Thoracic aorta endothelial cell (primary cell): ENCODE results near the gene MCEE. TPM values are rescaled to one million over a fixed set of nuclear protein-coding genes. Genes with fewer than 3 reads are reported as not detected.

Source experiments
- small RNA-seq: library from RNA; depleted of rRNA; stranded (forward); fragments of <200 nt; gene quantifications from one replicate; pipeline ENCODE3, GENCODE V24; 2012
- total RNA-seq: library from RNA; depleted of rRNA; stranded (reverse); fragments of >200 nt; gene quantifications from 2 replicates; pipeline ENCODE4 v1.2.3, GENCODE V29; 2012

Gene MCEE
- 8.4 and 9.2 TPM in 2 replicates for total RNA-seq

GRCh38 chr2:71130152-71130904 is at the start of gene MCEE, which contains the start of gene MPHOSPH10:
TSS of gene MCEE (minus strand) at chr2:71130229. CDS start at chr2:71130219, 10 bp downstream.
TSS of gene MPHOSPH10 (plus strand) at chr2:71130634. CDS start at chr2:71130666, 32 bp downstream.

GRCh38 chr2:71068218-71069035 is 61.6 kb downstream of the MCEE start, which contains the start of gene NAGK:
TSS of gene NAGK (plus strand) at chr2:71068648. CDS start at chr2:71068684, 36 bp downstream.

Small RNA genes within 50 kb of the gene (small RNA-seq; reads per million reads assigned to genes)
- not detected for gene AC007881.1

Other genes with a start within 250 kb of the MCEE start
- gene VAX2, start 229.7 kb downstream of the MCEE start, total RNA-seq: 0.40 and 0.72 TPM in 2 replicates
- gene ATP6V1B1, start 194.3 kb downstream of the MCEE start, total RNA-seq: 0.07 TPM in 1 of 2 replicates, not detected in the other
- gene ANKRD53, start 151.6 kb downstream of the MCEE start, total RNA-seq: 0.13 and 0.50 TPM in 2 replicates
- gene TEX261, start 135.4 kb downstream of the MCEE start, total RNA-seq: 43.4 and 56.5 TPM in 2 replicates
- 36.5 and 44.3 TPM in 2 replicates for gene NAGK, start 61.6 kb downstream of the MCEE start, total RNA-seq
- 28.6 and 41.6 TPM in 2 replicates for gene MPHOSPH10, start 405 bp upstream of the MCEE start, total RNA-seq
- 0.53 and 1.2 TPM in 2 replicates for gene PAIP2B, start 96.9 kb upstream of the MCEE start, total RNA-seq
- 170 and 172 TPM in 2 replicates for gene ZNF638, start 201.6 kb upstream of the MCEE start, total RNA-seq